Activated naive CD8-positive, alpha-beta T cell treated with anti-CD3 and anti-CD28 coated beads, Interleukin-2, amount 10 ng/mL, durations not matched to agents 7 days and 5 days (primary cell): ENCODE measurements around the gene PIK3R3. TPM values are rescaled to one million over a fixed set of nuclear protein-coding genes. Genes with fewer than 3 reads are reported as not detected.

Experiments used
- ATAC-seq: fragments of 150-1000 bp; cut with Tn5 transposase; one replicate; pipeline ENCODE4 v1.10.0; 2021; ENCODE audit warnings: low read depth, moderate library complexity
- POLR2A ChIA-PET: fragments of 350-600 bp; sonication (Branson Sonifier 250); formaldehyde crosslinking; loops from one replicate; lab custom pipeline; 2021; ENCODE audit warnings: antibody characterized with exemption; lab: Charles Lee
- DNase-seq: peaks from one replicate; pipeline ENCODE4 v3.0.0; 2021
- H3K27ac Mint-ChIP-seq: one replicate; pipeline ENCODE4 v1.8.0; 2022; ENCODE audit warnings: mild to moderate bottlenecking, mixed read lengths
- H3K27me3 Mint-ChIP-seq: one replicate; pipeline ENCODE4 v1.8.0; 2022; ENCODE audit warnings: mild to moderate bottlenecking, moderate library complexity, mixed read lengths
- H3K36me3 Mint-ChIP-seq: one replicate; pipeline ENCODE4 v1.8.0; 2021; ENCODE audit warnings: mild to moderate bottlenecking, mixed read lengths
- H3K4me1 Mint-ChIP-seq: one replicate; pipeline ENCODE4 v1.8.0; 2021; ENCODE audit warnings: mixed read lengths
- H3K4me3 Mint-ChIP-seq: one replicate; pipeline ENCODE4 v1.8.0; 2022; ENCODE audit warnings: mild to moderate bottlenecking, moderate library complexity, mixed read lengths
- H3K9me3 Mint-ChIP-seq: one replicate; pipeline ENCODE4 v1.8.0; 2021; ENCODE audit warnings: mixed read lengths
- total RNA-seq, 2 experiments: library from RNA; stranded (reverse); gene quantifications; one replicate each; pipeline ENCODE4 v1.2.3, GENCODE V29; 2021

The PIK3R3 gene
- total RNA-seq, 2 experiments from 2014 or later: 3.4 to 3.7 TPM

DNA sequence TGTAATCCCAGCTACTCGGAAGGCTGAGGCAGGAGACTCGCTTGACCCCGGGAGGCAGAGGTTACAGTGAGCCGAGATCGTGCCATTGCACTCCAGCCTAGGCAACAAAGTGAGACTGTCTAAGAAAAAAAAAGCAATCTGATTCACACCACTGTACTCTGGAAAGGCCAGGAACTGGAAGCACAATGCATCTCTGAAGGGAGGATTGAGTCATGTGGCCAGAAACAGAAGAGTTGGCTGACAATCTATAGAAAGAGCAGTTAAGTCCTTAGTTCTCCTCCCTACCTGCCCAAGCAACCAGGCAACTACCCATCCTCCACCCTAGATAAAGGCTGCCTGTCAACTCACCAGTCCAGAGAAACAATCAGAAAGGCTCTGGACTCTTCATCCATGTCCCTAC is 45.9 kb downstream of the PIK3R3 start:
- DNase-seq: no peak
- Mint-ChIP-seq H3K4me1 (no peaks in the 10 kb centered on the region), H3K27me3 (peaks cover 3% of the 10 kb centered on the region), H3K36me3 (no peaks in the 10 kb centered on the region), H3K9me3 (no peaks in the 10 kb centered on the region), H3K27ac (no peak overlapping the region), H3K4me3 (no peak overlapping the region)
- POLR2A ChIA-PET: no interaction called here
- no peak for ATAC-seq

DNA sequence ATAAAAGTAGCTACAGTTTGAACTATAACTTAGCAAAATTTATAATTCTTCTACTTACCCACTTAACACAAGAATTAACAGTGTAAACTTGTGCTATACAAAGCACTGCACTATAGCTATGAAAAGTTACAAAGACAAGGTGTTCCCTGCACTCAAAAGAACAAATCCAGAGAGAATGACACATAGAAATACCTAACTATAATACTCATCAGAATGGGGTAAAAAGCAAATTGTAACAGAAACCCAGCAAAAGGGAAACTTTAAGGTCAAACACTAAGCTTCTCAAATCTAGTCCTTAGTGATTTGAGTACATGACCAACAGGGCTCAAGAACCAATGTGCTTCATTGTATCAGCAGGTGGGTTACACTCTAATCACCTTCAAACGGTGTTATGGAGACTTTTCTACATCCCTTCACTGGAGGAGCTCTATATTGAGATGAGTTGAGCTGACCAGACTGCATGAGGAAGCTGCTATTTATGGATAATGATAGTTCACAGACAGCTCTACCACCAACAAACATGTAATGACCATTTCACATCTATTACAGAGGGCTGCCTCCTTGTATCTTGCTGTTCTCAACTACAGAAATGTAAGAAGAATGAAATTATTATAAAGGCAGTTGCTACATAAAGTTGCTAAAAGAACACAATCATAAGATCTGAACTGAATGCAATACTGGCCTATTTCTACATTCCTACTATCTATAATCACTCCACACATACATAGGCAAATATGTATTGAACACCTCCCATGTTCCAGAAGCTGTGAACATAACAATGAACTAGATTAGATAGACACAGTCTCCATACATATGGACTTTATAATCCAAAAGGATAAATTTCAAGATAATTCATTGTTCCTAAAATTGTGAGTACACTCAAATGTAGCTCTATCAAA is 47.6 kb downstream of the PIK3R3 start:
- ATAC-seq (no peak), DNase-seq (no peak)
- Mint-ChIP-seq H3K27me3 (peaks cover 3% of the 10 kb centered on the region), H3K36me3 (no peaks in the 10 kb centered on the region), H3K4me3 (no peak overlapping the region), H3K9me3 (no peaks in the 10 kb centered on the region), H3K27ac (no peak overlapping the region), H3K4me1 (no peaks in the 10 kb centered on the region)
- POLR2A ChIA-PET: no interaction called here

DNA sequence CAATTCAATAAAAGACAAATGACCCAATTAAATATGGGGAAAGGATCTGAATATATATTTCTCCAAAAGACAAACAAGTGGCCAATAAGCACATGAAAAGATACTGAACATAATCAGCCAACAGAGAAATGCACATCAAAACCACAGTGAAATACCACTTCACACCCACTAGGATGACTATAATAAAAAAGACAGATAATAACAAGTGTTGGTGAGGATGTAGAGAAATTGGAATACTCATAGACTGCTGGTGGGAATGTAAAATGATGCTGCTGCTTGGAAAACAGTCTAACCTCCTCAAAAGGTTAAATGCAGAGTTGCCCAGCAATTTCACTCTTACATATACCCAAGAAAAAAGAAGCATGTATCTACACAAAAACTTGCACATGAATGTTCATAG is 48.9 kb downstream of the PIK3R3 start:
- Mint-ChIP-seq H3K36me3 (no peaks in the 10 kb centered on the region), H3K27ac (no peak overlapping the region), H3K4me3 (no peak overlapping the region), H3K27me3 (peaks cover 3% of the 10 kb centered on the region), H3K9me3 (no peaks in the 10 kb centered on the region), H3K4me1 (no peaks in the 10 kb centered on the region)
- DNase-seq (no peak), ATAC-seq (no peak)
- POLR2A ChIA-PET: no interaction called here

DNA sequence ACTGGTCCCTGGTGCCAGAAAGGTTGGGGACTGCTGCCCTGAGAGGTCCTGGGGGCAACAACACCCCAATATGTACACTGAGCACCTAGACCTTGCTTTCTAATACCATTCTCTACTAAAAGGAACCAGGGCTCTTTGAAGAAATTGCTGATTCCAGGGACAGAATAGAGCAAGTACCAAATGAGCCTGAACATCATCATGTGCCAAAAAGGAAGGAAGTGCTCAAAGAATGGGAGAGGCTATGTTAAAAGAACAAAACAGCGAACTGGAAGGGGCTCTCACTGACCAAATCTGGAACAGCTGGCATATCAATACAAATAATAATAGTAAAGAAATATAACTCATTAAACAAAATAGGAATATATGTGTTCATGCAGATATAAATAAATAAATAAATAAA is 50.8 kb downstream of the PIK3R3 start:
- Mint-ChIP-seq H3K27me3 (peaks cover 3% of the 10 kb centered on the region), H3K9me3 (no peaks in the 10 kb centered on the region), H3K4me1 (no peaks in the 10 kb centered on the region), H3K4me3 (no peak overlapping the region), H3K27ac (no peak overlapping the region), H3K36me3 (no peaks in the 10 kb centered on the region)
- DNase-seq (no peak), ATAC-seq (no peak)
- POLR2A ChIA-PET: no interaction called here

DNA sequence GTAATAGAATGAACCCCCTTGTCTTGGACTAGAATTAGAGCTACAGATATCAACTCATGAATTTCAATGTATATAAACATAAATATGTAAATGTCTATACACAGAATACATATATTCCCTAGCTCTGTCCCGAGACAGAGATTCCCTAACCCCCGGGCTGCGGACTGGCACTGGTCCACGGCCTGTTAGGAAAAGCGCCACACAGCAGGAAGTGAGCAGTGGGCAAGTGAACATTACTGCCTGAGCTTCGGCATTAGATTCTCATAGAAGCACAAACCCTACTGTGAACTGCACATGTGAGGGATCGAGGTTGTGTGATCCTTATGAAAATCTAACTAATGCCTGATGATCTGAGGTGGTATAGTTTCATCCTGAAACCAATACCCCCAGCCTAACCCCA is 51.2 kb downstream of the PIK3R3 start:
- Mint-ChIP-seq H3K9me3 (no peaks in the 10 kb centered on the region), H3K27ac (no peak overlapping the region), H3K27me3 (peaks cover 3% of the 10 kb centered on the region), H3K4me3 (no peak overlapping the region), H3K4me1 (no peaks in the 10 kb centered on the region), H3K36me3 (no peaks in the 10 kb centered on the region)
- DNase-seq (no peak), ATAC-seq (no peak)
- POLR2A ChIA-PET: no interaction called here

DNA sequence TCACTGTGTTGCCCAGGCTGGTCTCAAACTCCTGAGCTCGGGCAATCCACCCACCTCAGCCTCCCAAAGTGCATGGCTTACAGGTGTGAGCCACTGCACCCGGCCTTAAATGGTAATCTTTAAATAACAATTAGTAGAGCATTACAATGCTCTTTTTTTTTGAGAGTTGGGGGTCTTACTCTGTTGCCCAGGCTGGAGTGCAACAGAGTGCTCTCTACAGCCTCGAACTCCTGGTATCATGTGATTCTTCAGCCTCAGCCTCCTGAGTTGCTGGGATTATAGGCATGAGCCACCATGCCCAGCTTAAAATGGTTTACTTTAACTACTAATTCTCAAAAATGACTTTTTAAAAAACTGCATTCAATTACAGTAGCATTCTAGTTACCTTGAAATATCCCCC is 52.2 kb downstream of the PIK3R3 start:
- no peaks in the 10 kb centered on the region for H3K36me3 Mint-ChIP-seq
- ATAC-seq (no peak), DNase-seq (no peak)
- no peaks in the 10 kb centered on the region for H3K4me1 Mint-ChIP-seq
- H3K27me3 Mint-ChIP-seq: peaks cover 3% of the 10 kb centered on the region
- POLR2A ChIA-PET: no interaction called here
- H3K9me3 Mint-ChIP-seq: no peaks in the 10 kb centered on the region
- H3K4me3 Mint-ChIP-seq: no peak overlapping the region
- H3K27ac Mint-ChIP-seq: no peak overlapping the region

DNA sequence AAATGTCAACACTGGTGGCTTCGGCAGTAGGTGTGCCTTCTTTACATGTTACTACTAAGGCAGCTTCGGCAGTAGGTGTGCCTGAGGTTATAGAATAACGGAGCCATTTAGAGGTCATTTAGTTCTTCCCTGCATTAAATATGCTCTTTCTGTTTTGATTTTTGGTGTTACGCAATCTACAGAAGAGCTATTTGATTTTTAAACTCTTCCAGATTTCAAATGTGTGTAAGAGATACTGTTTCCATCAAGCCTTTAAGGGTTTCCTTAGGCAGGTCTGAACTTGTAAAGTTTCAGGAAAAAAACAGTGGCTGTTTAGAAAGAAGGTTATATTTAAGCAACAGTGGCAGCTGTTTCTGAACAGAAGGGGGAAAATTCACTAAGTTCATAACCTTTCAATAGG is 54.8 kb downstream of the PIK3R3 start:
- ATAC-seq: no peak

DNA sequence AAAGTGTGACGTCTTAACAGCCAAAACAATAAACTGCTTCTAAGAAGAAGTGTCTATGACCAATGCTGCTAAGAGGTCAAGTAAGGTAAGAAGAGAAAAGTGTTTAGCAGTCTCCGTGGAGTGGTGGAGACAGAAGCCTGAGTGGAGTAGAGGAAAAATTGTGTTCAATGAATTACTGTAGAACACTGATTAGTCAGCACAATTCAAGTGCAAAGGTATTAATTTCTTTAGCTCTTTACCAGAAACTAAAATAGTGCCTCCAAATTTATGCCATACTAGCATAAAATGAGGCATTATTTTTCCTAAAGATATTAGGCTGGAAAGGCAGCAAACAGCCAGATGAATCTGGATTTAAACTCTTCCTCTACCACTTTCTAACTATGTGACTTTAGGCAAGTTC is 56.1 kb downstream of the PIK3R3 start:
- H3K9me3 Mint-ChIP-seq: no peaks in the 10 kb centered on the region
- DNase-seq: no peak
- H3K27ac Mint-ChIP-seq: no peak overlapping the region
- POLR2A ChIA-PET: no interaction called here
- H3K36me3 Mint-ChIP-seq: no peaks in the 10 kb centered on the region
- no peak overlapping the region for H3K4me3 Mint-ChIP-seq
- no peak for ATAC-seq
- no peaks in the 10 kb centered on the region for H3K4me1 Mint-ChIP-seq
- H3K27me3 Mint-ChIP-seq: no peaks in the 10 kb centered on the region

More for the DNA sequence above, 54.8 kb downstream of the PIK3R3 start:
- no peak overlapping the region for H3K4me3 Mint-ChIP-seq
- no peaks in the 10 kb centered on the region for H3K27me3 Mint-ChIP-seq
- H3K36me3 Mint-ChIP-seq: no peaks in the 10 kb centered on the region
- POLR2A ChIA-PET: no interaction called here
- DNase-seq: no peak
- no peaks in the 10 kb centered on the region for H3K4me1 Mint-ChIP-seq
- no peak overlapping the region for H3K27ac Mint-ChIP-seq
- no peaks in the 10 kb centered on the region for H3K9me3 Mint-ChIP-seq

DNA sequence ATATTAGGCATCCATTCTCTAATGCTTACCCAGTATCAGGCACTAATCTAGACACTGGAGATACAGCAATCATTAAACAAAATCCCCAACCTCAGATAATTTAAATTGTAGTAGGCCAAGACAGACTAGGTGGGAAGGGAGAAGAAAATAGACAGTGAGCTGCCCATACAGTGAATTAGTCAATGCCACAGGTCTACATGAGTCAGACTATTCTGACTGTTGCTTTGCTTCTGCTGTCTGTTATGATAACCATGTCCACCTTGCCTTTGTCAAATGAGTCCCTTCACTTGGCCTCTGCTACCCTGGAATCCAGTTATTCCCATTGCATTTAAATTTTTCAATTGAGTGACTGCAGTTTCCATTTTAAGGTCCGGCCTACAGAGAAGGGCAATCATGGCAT is 59.5 kb downstream of the PIK3R3 start:
- Mint-ChIP-seq H3K4me3 (no peak overlapping the region), H3K27ac (no peak overlapping the region), H3K9me3 (no peaks in the 10 kb centered on the region), H3K4me1 (no peaks in the 10 kb centered on the region), H3K36me3 (no peaks in the 10 kb centered on the region), H3K27me3 (peaks cover 2% of the 10 kb centered on the region)
- ATAC-seq (no peak), DNase-seq (no peak)
- POLR2A ChIA-PET: no interaction called here

DNA sequence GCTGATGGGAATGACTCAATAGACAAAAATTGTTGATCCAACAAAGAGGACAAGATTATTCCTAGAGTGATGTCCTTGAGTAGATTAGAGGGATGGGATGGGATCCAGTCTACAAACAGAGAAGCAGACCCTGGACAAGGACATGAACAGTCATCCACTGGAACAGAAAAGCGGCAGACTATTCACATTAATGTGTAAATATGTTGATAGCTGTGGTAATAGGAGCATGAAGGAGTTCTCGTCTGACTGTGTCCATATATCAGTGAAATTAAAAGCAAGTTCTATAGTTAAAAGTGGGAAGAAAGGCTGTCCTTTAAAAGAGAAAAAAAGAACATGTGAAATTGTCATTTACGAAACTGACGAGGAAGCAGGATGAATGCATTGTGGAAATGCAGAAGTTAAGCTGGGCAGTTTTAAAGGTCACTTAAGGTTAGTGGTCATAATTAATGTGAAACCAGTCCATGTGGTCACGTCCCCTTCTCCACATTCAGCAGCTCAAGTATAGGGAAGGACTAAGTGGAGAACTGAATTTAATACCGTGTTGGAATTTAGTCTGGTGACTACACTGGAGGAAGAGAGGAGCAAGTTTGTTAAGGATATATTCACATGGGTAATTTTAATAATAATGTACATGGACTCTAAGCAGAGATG is 62.1 kb downstream of the PIK3R3 start:
- POLR2A ChIA-PET: interaction anchor here (1.4 kb wide), 1 partner anchor 96 kb away, joined by 3 read pairs; no protein-coding TSS in a partner anchor
- no peaks in the 10 kb centered on the region for H3K9me3 Mint-ChIP-seq
- peaks cover 2% of the 10 kb centered on the region for H3K27me3 Mint-ChIP-seq
- no peak overlapping the region for H3K27ac Mint-ChIP-seq
- peaks cover 6% of the 10 kb centered on the region for H3K4me1 Mint-ChIP-seq
- no peak for DNase-seq
- ATAC-seq: no peak
- peaks cover 1% of the 10 kb centered on the region for H3K36me3 Mint-ChIP-seq
- H3K4me3 Mint-ChIP-seq: no peak overlapping the region

DNA sequence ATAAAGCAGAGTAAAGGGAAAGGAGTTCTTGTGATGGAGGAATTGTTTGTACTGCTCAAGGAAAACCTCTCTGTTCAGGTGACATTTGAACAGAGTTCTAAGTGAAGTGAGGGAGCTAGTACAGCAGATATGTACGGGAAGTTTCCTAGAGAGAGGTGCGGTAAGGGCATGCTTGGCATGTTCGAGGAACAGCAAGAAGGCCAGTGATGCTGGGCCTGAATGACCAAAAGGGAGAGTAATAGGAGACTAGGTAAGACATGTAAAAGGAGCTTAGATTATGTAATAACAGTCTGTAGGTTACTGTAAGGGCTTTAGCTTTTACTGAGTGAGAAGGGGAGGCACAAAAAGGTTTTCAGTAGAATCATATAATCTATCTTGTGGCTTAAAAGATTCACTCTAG is 63.9 kb downstream of the PIK3R3 start:
- Mint-ChIP-seq H3K4me3 (no peak overlapping the region), H3K27ac (no peak overlapping the region), H3K4me1 (peaks cover 10% of the 10 kb centered on the region), H3K36me3 (peaks cover 2% of the 10 kb centered on the region), H3K27me3 (peaks cover 2% of the 10 kb centered on the region), H3K9me3 (no peaks in the 10 kb centered on the region)
- ATAC-seq: no peak
- POLR2A ChIA-PET: no interaction called here
- no peak for DNase-seq

DNA sequence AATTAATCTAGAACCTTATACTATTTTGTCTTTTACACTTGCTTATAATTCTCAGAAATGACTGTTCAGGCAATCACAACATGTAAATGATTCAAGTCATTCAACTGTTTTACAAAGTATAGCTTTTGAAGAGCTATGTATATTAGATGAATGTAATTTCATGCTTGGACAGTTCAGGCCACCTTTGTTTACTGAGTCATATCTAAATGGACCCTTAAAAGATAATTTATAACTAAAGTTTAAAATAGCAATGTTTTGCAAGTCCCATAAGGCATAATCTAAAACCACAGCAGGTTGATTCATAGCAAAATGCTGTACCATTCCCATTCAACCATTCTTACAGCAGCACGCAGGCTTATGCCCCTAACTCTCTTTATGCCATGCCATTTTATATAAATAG is 64.8 kb downstream of the PIK3R3 start:
- Mint-ChIP-seq H3K9me3 (no peaks in the 10 kb centered on the region), H3K4me1 (peaks cover 17% of the 10 kb centered on the region), H3K36me3 (peaks cover 2% of the 10 kb centered on the region), H3K27ac (no peak overlapping the region), H3K27me3 (peaks cover 2% of the 10 kb centered on the region), H3K4me3 (no peak overlapping the region)
- POLR2A ChIA-PET: no interaction called here
- no peak for DNase-seq
- no peak for ATAC-seq

DNA sequence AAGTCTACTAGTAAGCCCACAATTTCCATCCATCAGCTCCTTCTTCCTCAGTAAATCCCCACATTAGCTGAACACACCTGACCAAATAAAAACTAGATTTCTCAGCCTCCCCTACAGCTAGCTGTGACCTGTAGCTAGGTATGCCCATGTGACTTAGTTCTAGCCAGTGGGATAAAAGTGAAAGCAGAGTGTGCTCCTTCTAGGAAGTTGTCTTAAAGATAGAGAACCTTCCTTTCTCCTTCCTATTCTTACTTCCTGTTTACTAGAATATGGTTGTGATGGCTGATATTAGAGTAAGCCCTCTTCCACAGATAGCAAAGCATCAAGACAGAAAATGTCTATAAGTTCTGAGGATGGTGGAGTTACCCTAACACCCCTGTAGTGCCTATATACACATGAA is 67.0 kb downstream of the PIK3R3 start:
- Mint-ChIP-seq H3K27me3 (no peaks in the 10 kb centered on the region), H3K9me3 (peaks cover 2% of the 10 kb centered on the region), H3K27ac (peak overlapping the region; percentile 76), H3K36me3 (peaks cover 12% of the 10 kb centered on the region), H3K4me3 (peak overlapping the region; percentile 72), H3K4me1 (peaks cover 19% of the 10 kb centered on the region)
- peak; percentile 93 for ATAC-seq
- POLR2A ChIA-PET: interaction anchor here (0.8 kb wide), 1 partner anchor 1344 kb away, joined by 3 read pairs; no protein-coding TSS in a partner anchor
- no peak for DNase-seq

DNA sequence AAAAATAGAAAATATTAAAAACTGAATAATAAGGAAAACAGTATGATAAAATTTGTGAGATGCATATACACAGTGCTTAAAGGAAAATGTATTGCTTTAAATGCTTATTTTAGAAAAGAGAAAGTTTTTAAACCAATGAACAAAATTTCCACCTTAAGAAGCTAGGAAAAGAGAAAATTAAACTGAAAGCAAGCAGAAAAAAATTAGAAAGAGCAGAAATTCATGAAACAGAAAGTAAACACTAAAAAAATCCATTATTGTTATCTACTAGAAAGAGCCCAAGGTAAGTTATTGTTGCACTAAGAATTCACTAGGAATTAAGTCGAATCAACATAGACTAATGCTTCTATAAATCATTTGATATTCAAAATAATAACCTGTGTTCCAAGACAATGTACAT is 67.7 kb downstream of the PIK3R3 start:
- Mint-ChIP-seq H3K27me3 (no peaks in the 10 kb centered on the region), H3K9me3 (peaks cover 2% of the 10 kb centered on the region), H3K4me1 (peaks cover 19% of the 10 kb centered on the region), H3K36me3 (peaks cover 12% of the 10 kb centered on the region), H3K27ac (no peak overlapping the region), H3K4me3 (no peak overlapping the region)
- DNase-seq: no peak
- ATAC-seq: no peak
- POLR2A ChIA-PET: interaction anchor here (0.8 kb wide), 1 partner anchor 1343 kb away, joined by 3 read pairs; no protein-coding TSS in a partner anchor
